Measurements from ENCODE around the gene UBE2J1. TPM values are rescaled to one million over a fixed set of nuclear protein-coding genes. Genes with fewer than 3 reads are reported as not detected.
"Not testable (repeated sequence)": the region's sequence is repeated elsewhere in the genome, so short reads cannot be mapped to it uniquely, and the experiment has no call there.

The UBE2J1 gene
- total and polyA plus RNA-seq, 2 donors (not counting 1 experiment from before 2014, with no cell fraction given): 27.6 to 53.6 TPM

- Histone ChIP-seq H3K4me3 (replicated peaks in 1 of 4; ENCODE audit: control extremely low read depth in 1 of 4, insufficient read depth in 1 of 4, low read depth in 3 of 4, low read length in 4 of 4) (no peak overlapping the region), H3K9me3 (ENCODE audit: control insufficient read depth, insufficient read depth, low read depth, low read length) (no peaks in the 10 kb centered on the region)
- TF ChIP-seq CTCF (conservative IDR thresholded peaks at IDR 0.05 in 1 of 2, IDR thresholded peaks at IDR 0.05 in 1 of 2; ENCODE audit: low read depth in 1 of 2, low read length in 2 of 2): no peak
- TF ChIP-seq EZH2 (IDR thresholded peaks at IDR 0.05; ENCODE audit: low read length, missing control alignments): no peak
These were observed 46.4 kb upstream of the UBE2J1 start for GRCh38 chr6:89398762-89399525.

DNA sequence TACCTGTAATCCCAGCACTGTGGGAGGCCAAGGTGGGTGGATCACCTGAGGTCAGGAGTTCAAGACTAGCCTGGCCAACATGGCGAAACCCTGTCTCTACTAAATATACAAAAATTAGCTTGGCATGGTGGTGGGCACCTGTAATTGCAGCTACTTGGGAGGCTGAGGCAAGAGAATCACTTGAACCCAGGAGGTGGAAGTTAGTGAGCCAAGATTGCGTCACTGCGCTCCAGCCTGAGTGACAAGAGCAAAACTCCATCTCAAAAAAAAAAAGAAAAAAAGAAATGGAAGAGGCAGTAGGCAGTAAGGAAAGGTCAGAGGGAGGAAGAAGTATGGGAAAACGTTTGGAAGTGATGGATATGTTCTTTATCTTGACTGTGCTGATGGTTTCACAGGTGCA is 45.4 kb upstream of the UBE2J1 start:
- DNase-seq (ENCODE audit: low read depth in 2 of 2); H3K9ac ChIP-seq (ENCODE audit: insufficient read depth, low read length); H3K27ac ChIP-seq (ENCODE audit: insufficient read depth, low read length); H3K36me3 ChIP-seq (ENCODE audit: control insufficient read depth, insufficient read depth, low read length); H3K4me1 ChIP-seq (ENCODE audit: control insufficient read depth, extremely low read depth, insufficient read depth, low read length); H3K27me3 ChIP-seq (ENCODE audit: control insufficient read depth, insufficient read depth, low read length); H3K4me3 ChIP-seq (replicated peaks in 1 of 4; ENCODE audit: control extremely low read depth in 1 of 4, insufficient read depth in 1 of 4, low read depth in 3 of 4, low read length in 4 of 4); H3K79me2 ChIP-seq (ENCODE audit: control insufficient read depth, insufficient read depth, low read length); H3K4me2 ChIP-seq (ENCODE audit: extremely low read depth, insufficient read depth, low read length); H3K9me3 ChIP-seq (ENCODE audit: control insufficient read depth, insufficient read depth, low read depth, low read length); H4K20me1 ChIP-seq (ENCODE audit: control insufficient read depth, extremely low read depth, insufficient read depth, low read length); H2AFZ ChIP-seq (ENCODE audit: low read length): not testable (repeated sequence)

More at GRCh38 chr6:89398762-89399525, 46.4 kb upstream of the UBE2J1 start:
- H4K20me1 ChIP-seq (ENCODE audit: control insufficient read depth, extremely low read depth, insufficient read depth, low read length): no peaks in the 10 kb centered on the region
- no peak overlapping the region for H2AFZ ChIP-seq (ENCODE audit: low read length)
- H3K79me2 ChIP-seq (ENCODE audit: control insufficient read depth, insufficient read depth, low read length): no peaks in the 10 kb centered on the region
- no peak for DNase-seq (ENCODE audit: low read depth in 2 of 2)
- no peaks in the 10 kb centered on the region for H3K4me1 ChIP-seq (ENCODE audit: control insufficient read depth, extremely low read depth, insufficient read depth, low read length)
- no peak overlapping the region for H3K4me2 ChIP-seq (ENCODE audit: extremely low read depth, insufficient read depth, low read length)
- H3K27me3 ChIP-seq (ENCODE audit: control insufficient read depth, insufficient read depth, low read length): no peaks in the 10 kb centered on the region
- H3K9ac ChIP-seq (ENCODE audit: insufficient read depth, low read length): no peak overlapping the region
- no peak overlapping the region for H3K27ac ChIP-seq (ENCODE audit: insufficient read depth, low read length)
- H3K36me3 ChIP-seq (ENCODE audit: control insufficient read depth, insufficient read depth, low read length): no peaks in the 10 kb centered on the region

GRCh38 chr6:89393659-89394058 is 41.1 kb upstream of the UBE2J1 start:
- no peak for DNase-seq (ENCODE audit: low read depth in 2 of 2)
- H3K9ac ChIP-seq (ENCODE audit: insufficient read depth, low read length): no peak overlapping the region
- H3K4me1 ChIP-seq (ENCODE audit: control insufficient read depth, extremely low read depth, insufficient read depth, low read length): no peaks in the 10 kb centered on the region
- TF ChIP-seq EZH2 (IDR thresholded peaks at IDR 0.05; ENCODE audit: low read length, missing control alignments) (no peak), CTCF (conservative IDR thresholded peaks at IDR 0.05 in 1 of 2, IDR thresholded peaks at IDR 0.05 in 1 of 2; ENCODE audit: low read depth in 1 of 2, low read length in 2 of 2) (no peak)
- H3K79me2 ChIP-seq (ENCODE audit: control insufficient read depth, insufficient read depth, low read length): no peaks in the 10 kb centered on the region
- H4K20me1 ChIP-seq (ENCODE audit: control insufficient read depth, extremely low read depth, insufficient read depth, low read length): no peaks in the 10 kb centered on the region
- H2AFZ ChIP-seq (ENCODE audit: low read length): no peak overlapping the region
- H3K4me2 ChIP-seq (ENCODE audit: extremely low read depth, insufficient read depth, low read length): no peak overlapping the region
- no peak overlapping the region for H3K4me3 ChIP-seq (replicated peaks in 1 of 4; ENCODE audit: control extremely low read depth in 1 of 4, insufficient read depth in 1 of 4, low read depth in 3 of 4, low read length in 4 of 4)
- H3K9me3 ChIP-seq (ENCODE audit: control insufficient read depth, insufficient read depth, low read depth, low read length): no peaks in the 10 kb centered on the region
- no peaks in the 10 kb centered on the region for H3K27me3 ChIP-seq (ENCODE audit: control insufficient read depth, insufficient read depth, low read length)
- no peaks in the 10 kb centered on the region for H3K36me3 ChIP-seq (ENCODE audit: control insufficient read depth, insufficient read depth, low read length)
- no peak overlapping the region for H3K27ac ChIP-seq (ENCODE audit: insufficient read depth, low read length)

All from fibroblast of lung (primary cell).